Measurements from ENCODE around the gene CUL3. TPM values are rescaled to one million over a fixed set of nuclear protein-coding genes. Genes with fewer than 3 reads are reported as not detected.
"Not testable (repeated sequence)": the region's sequence is repeated elsewhere in the genome, so short reads cannot be mapped to it uniquely, and the experiment has no call there.

CUL3 gene
- total RNA-seq, 1 donor from 2014 or later, result 65.3 TPM

GRCh38 chr2:224591220-224591619, 6.1 kb upstream of the CUL3 start:
- no peaks in the 10 kb centered on the region for H3K9me3 ChIP-seq
- H3K4me3 ChIP-seq, result no peak overlapping the region
- H3K4me1 ChIP-seq, result no peaks in the 10 kb centered on the region
- intact Hi-C loops (cut with DNase I), result no loop called here
- no peaks in the 10 kb centered on the region for H3K27me3 ChIP-seq
- no peak for TF ChIP-seq POLR2AphosphoS5 (IDR thresholded peaks at IDR 0.05; ENCODE audit: insufficient read depth in 1 of 2, low read depth in 1 of 2)
- TF ChIP-seq POLR2A (IDR thresholded peaks at IDR 0.05), result no peak
- TF ChIP-seq CTCF (IDR thresholded peaks at IDR 0.05), result no peak
- DNase-seq (ENCODE audit: extremely low spot score in 2 of 2), result no peak
- no peaks in the 10 kb centered on the region for H3K36me3 ChIP-seq
- no peak overlapping the region for H3K27ac ChIP-seq

- Histone ChIP-seq H3K4me3 (peak overlapping the region; percentile 67 to 85), H3K9me3 (no peaks in the 10 kb centered on the region), H3K27me3 (no peaks in the 10 kb centered on the region), H3K36me3 (no peaks in the 10 kb centered on the region), H3K27ac (peak overlapping the region; percentile 56), H3K4me1 (peaks cover 26% of the 10 kb centered on the region)
- intact Hi-C loops (cut with DNase I), result no loop called here
- DNase-seq (ENCODE audit: extremely low spot score in 2 of 2), result no peak
- TF ChIP-seq POLR2A (IDR thresholded peaks at IDR 0.05) (no peak), CTCF (IDR thresholded peaks at IDR 0.05) (no peak), POLR2AphosphoS5 (IDR thresholded peaks at IDR 0.05; ENCODE audit: insufficient read depth in 1 of 2, low read depth in 1 of 2) (no peak)
These were observed 1.0 kb upstream of the CUL3 start for GRCh38 chr2:224586127-224586695.

DNA sequence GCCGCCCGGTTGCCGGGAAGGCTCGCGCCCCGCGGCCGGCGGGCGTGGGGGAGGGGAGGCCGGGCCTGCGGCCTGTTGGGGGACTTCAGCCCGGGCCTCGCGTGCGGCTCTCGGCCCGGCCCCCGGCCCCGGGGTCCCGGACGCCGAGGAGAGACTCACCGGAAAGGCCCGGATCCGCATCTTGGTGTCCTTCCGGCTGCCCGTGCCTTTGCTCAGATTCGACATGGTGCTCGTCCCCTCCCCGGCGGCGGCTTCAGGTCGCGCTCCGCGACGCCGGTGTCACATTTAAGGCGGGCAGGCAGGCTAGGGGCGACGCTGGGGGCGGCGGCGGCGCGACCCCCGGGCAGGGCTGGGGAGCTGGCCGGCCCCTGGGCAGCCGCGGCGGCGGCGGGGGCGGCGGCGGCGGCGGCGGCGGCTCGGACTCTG, 365 bp downstream of the CUL3 start:
- no peak for DNase-seq (ENCODE audit: extremely low spot score in 2 of 2)
- H3K36me3 ChIP-seq, result no peaks in the 10 kb centered on the region
- H3K9me3 ChIP-seq, result no peaks in the 10 kb centered on the region
- no peaks in the 10 kb centered on the region for H3K27me3 ChIP-seq
- H3K27ac ChIP-seq, result peak overlapping the region; percentile 91
- TF ChIP-seq POLR2AphosphoS5 (IDR thresholded peaks at IDR 0.05; ENCODE audit: insufficient read depth in 1 of 2, low read depth in 1 of 2), result no peak
- TF ChIP-seq CTCF (IDR thresholded peaks at IDR 0.05), result no peak
- no peak for TF ChIP-seq POLR2A (IDR thresholded peaks at IDR 0.05)
- H3K4me3 ChIP-seq, result peak overlapping the region; percentile 67 to 85
- intact Hi-C loops (cut with DNase I), result no loop called here
- H3K4me1 ChIP-seq, result peaks cover 40% of the 10 kb centered on the region

- intact Hi-C loops (cut with DNase I), result no loop called here
- DNase-seq (ENCODE audit: extremely low spot score in 2 of 2), result no peak
These were observed 915 bp downstream of the CUL3 start for GRCh38 chr2:224584111-224584784.

DNA sequence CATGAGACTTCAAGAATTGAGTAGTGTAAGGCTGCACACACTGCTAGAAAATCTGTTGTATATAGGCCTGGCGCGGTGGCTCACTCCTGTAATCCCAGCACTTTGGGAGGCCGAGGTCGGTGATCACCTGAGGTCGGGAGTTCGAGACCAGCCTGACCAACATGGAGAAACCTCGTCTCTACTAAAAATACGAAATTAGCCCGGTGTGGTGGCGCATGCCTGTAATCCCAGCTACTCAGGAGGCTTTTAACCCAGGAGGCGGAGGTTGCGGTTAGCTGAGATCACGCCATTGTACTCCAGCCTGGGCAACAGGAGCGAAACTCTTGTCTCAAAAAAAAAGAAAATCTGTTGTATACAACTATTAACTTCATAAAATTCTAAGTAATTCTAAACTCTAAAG, 2.1 kb downstream of the CUL3 start:
- H3K27ac ChIP-seq; DNase-seq (ENCODE audit: extremely low spot score in 2 of 2); intact Hi-C loops (cut with DNase I); H3K27me3 ChIP-seq; H3K36me3 ChIP-seq; H3K9me3 ChIP-seq: not testable (repeated sequence)
- Histone ChIP-seq H3K4me3 (peak overlapping the region; percentile 67 to 85), H3K4me1 (peaks cover 58% of the 10 kb centered on the region)

More at GRCh38 chr2:224584111-224584784, 915 bp downstream of the CUL3 start:
- no peak for TF ChIP-seq POLR2AphosphoS5 (IDR thresholded peaks at IDR 0.05; ENCODE audit: insufficient read depth in 1 of 2, low read depth in 1 of 2)
- TF ChIP-seq POLR2A (IDR thresholded peaks at IDR 0.05), result no peak
- no peak for TF ChIP-seq CTCF (IDR thresholded peaks at IDR 0.05)
- peak overlapping the region; percentile 91 for H3K27ac ChIP-seq
- no peaks in the 10 kb centered on the region for H3K36me3 ChIP-seq
- no peaks in the 10 kb centered on the region for H3K9me3 ChIP-seq
- H3K4me1 ChIP-seq, result peaks cover 45% of the 10 kb centered on the region
- H3K4me3 ChIP-seq, result peak overlapping the region; percentile 67 to 85
- H3K27me3 ChIP-seq, result no peaks in the 10 kb centered on the region

Data from vagina (tissue), 2 donors.